HepG2 (cell line): Measurements from ENCODE around the gene ENO4. TPM values are rescaled to one million over a fixed set of nuclear protein-coding genes. Genes with fewer than 3 reads are reported as not detected.

ENCODE experiments used
- ATAC-seq: fragments of 200-7000 bp; cut with Tn5 transposase; 3 replicates; pipeline ENCODE4 v1.9.1; 2020; ENCODE audit warnings: mild to moderate bottlenecking, moderate library complexity
- BruUV-seq: library from RNA; stranded (reverse); fragments of 400-500 nt; replicated peaks from 2 replicates; lab custom pipeline; 2021; lab: Mats Ljungman, UMichigan
- CTCF ChIA-PET: fragments of 300-600 bp; formaldehyde crosslinking; extraction: SDS; loops from one replicate; lab custom pipeline; 2021; ENCODE audit warnings: low total read pairs, inconsistent platforms, low intra/inter-chr PET ratio; lab: Yijun Ruan, JAX
- POLR2A ChIA-PET: fragments of 350-600 bp; sonication (Branson Sonifier 250); formaldehyde crosslinking; loops from one replicate; lab custom pipeline; 2020; ENCODE audit warnings: antibody characterized with exemption, inconsistent platforms; lab: Yijun Ruan, JAX
- DNase-seq: peaks from one replicate; pipeline ENCODE4 v3.0.0-alpha.2; 2015; ENCODE audit warnings: low spot score
- FAIRE-seq: peaks from 3 replicates; lab custom pipeline; 2011; peaks lifted over from hg19 to GRCh38; lab: Jason Lieb, UNC
- H2AFZ ChIP-seq: one replicate; pipeline ENCODE4 v1.6.1; 2011; ENCODE audit warnings: low read length, inconsistent platforms
- H3K27ac ChIP-seq: fragments of 300-600 bp; 3 replicates; pipeline ENCODE4 v1.8.0; 2011; ENCODE audit warnings: mixed run types, mild to moderate bottlenecking, mixed read lengths, low read length, inconsistent platforms; ENCODE audit not compliant: insufficient read depth; ENCODE audit errors: extremely low read length
- H3K27me3 ChIP-seq, 2 experiments: fragments of 200-600 bp in 1 of 2; 2 replicates in 1 of 2; 3 replicates in 1 of 2; pipeline versions ENCODE4 v1.6.0 to v1.8.0; 2011; ENCODE audit warnings: low read length in 2 of 2, mild to moderate bottlenecking in 2 of 2, moderate library complexity in 2 of 2, inconsistent platforms in 1 of 2; ENCODE audit not compliant: insufficient read depth in 2 of 2, control insufficient read depth in 1 of 2
- H3K36me3 ChIP-seq, 2 experiments: fragments of 200-600 bp in 1 of 2; replicated peaks in 1 of 2; 2 replicates in 1 of 2; 3 replicates in 1 of 2; pipeline versions ENCODE4 v1.5.1 to v1.8.0; 2011; ENCODE audit warnings: low read length in 2 of 2, inconsistent platforms in 1 of 2; ENCODE audit not compliant: insufficient read depth in 2 of 2, control insufficient read depth in 1 of 2
- H3K4me1 ChIP-seq: 2 replicates; pipeline ENCODE4 v1.5.1; 2012; ENCODE audit warnings: low read length, inconsistent platforms; ENCODE audit not compliant: insufficient read depth
- H3K4me2 ChIP-seq: 2 replicates; pipeline ENCODE4 v1.6.0; 2011; ENCODE audit warnings: low read depth, low read length, inconsistent platforms
- H3K4me3 ChIP-seq, 3 experiments: fragments of 200-600 bp in 1 of 3; sonication (generic), shearing (Covaris generic) in 1 of 3; replicated peaks in 1 of 3; 2 replicates each; pipeline ENCODE4 v1.5.1; 2011 to 2016; ENCODE audit warnings: low read length in 3 of 3, inconsistent platforms in 2 of 3, low read depth in 2 of 3, mild to moderate bottlenecking in 2 of 3, control low read depth in 1 of 3, mixed read lengths in 1 of 3; ENCODE audit not compliant: insufficient read depth in 1 of 3
- H3K79me2 ChIP-seq: one replicate; pipeline ENCODE4 v1.6.1; 2011; ENCODE audit warnings: low read length, inconsistent platforms; ENCODE audit not compliant: insufficient read depth
- H3K9ac ChIP-seq: 2 replicates; pipeline ENCODE4 v1.6.0; 2011; ENCODE audit warnings: mild to moderate bottlenecking, low read depth, low read length, inconsistent platforms; ENCODE audit not compliant: insufficient read depth
- H3K9me3 ChIP-seq: 2 replicates; pipeline ENCODE4 v1.5.1; 2012; ENCODE audit warnings: mild to moderate bottlenecking, low read length
- H4K20me1 ChIP-seq: 2 replicates; pipeline ENCODE4 v1.6.0; 2011; ENCODE audit warnings: inconsistent platforms, mild to moderate bottlenecking, low read length, moderate library complexity; ENCODE audit not compliant: insufficient read depth
- FOXO1 ChIP-seq: sonication (generic); formaldehyde crosslinking; IDR thresholded peaks from 2 replicates; pipeline ENCODE4 v1.4.0; 2020; ENCODE audit warnings: missing genetic modification reagents
- PITX1 ChIP-seq: sonication (generic); formaldehyde crosslinking; IDR thresholded peaks from 2 replicates; pipeline ENCODE4 v1.5.1; 2020; ENCODE audit warnings: mild to moderate bottlenecking, missing genetic modification reagents
- RFX5 ChIP-seq: IDR thresholded peaks from 2 replicates; pipeline ENCODE4 v1.6.1; 2011; ENCODE audit warnings: low read depth, low read length, improper control_type of control experiment
- ZMYM2 ChIP-seq: sonication (generic); formaldehyde crosslinking; IDR thresholded peaks from 2 replicates; pipeline ENCODE4 v1.8.0; 2022; ENCODE audit warnings: mild to moderate bottlenecking, missing genetic modification reagents
- ZNF101 ChIP-seq: sonication (generic); formaldehyde crosslinking; IDR thresholded peaks from 2 replicates; pipeline ENCODE4 v1.4.0; 2020; ENCODE audit warnings: mild to moderate bottlenecking, low read depth, missing genetic modification reagents, borderline replicate concordance
- ZNF292 ChIP-seq: sonication (generic); formaldehyde crosslinking; IDR thresholded peaks from 2 replicates; pipeline ENCODE4 v1.8.1; 2022; ENCODE audit warnings: mild to moderate bottlenecking, low read depth, missing genetic modification reagents, borderline replicate concordance
- ZNF563 ChIP-seq: sonication (generic); formaldehyde crosslinking; IDR thresholded peaks from 2 replicates; pipeline ENCODE4 v1.8.0; 2022; ENCODE audit warnings: mild to moderate bottlenecking, moderate library complexity, missing genetic modification reagents
- ZNF776 ChIP-seq: sonication (generic); formaldehyde crosslinking; IDR thresholded peaks from 2 replicates; pipeline ENCODE4 v1.4.0; 2020; ENCODE audit warnings: mild to moderate bottlenecking, missing genetic modification reagents
- ZSCAN25 ChIP-seq: sonication (generic); formaldehyde crosslinking; IDR thresholded peaks from 2 replicates; pipeline ENCODE4 v1.8.0; 2022; ENCODE audit warnings: mild to moderate bottlenecking, missing genetic modification reagents
- ZSCAN31 ChIP-seq: sonication (generic); formaldehyde crosslinking; IDR thresholded peaks from 2 replicates; pipeline ENCODE4 v1.5.0; 2020; ENCODE audit warnings: low read depth, mild to moderate bottlenecking, missing genetic modification reagents
- WGBS: methylation state at CpG from one replicate; pipeline ENCODE4 v1.1.6; 2017; ENCODE audit warnings: low lambda C conversion rate; 5-methylcytosine and 5-hydroxymethylcytosine counted together
- in situ Hi-C: cut with HindIII; loops from 2 replicates; pipeline ENCODE4 v1.10.0; 2017; ENCODE audit warnings: low pct_unique_long_range_greater_than_20kb; ENCODE audit not compliant: extremely low pct_ligation_motif_present
- intact Hi-C: fragments of 100-400 bp; cut with micrococcal nuclease; formaldehyde crosslinking; loops from one replicate; pipeline ENCODE4 v1.10.0; 2022; ENCODE audit not compliant: unreplicated experiment
- polyA plus RNA-seq, 8 experiments: library from polyadenylated mRNA; depleted of rRNA in 3 of 8; stranded (reverse) in 7 of 8; unstranded in 1 of 8; fragments of >200 nt; fragmentation: Illumina TruSeq in 4 of 8; extraction: Trizol in 4 of 8; gene quantifications; 2 replicates each; pipeline versions ENCODE4 v1.2.1 to v1.2.3, GENCODE V29; 2011 to 2016; ENCODE audit warnings: low read depth in 4 of 8, missing spikeins in 1 of 8, mixed read lengths in 1 of 8; ENCODE audit not compliant: insufficient read depth in 1 of 8
- total RNA-seq, 5 experiments: library from RNA; depleted of rRNA; stranded (reverse); fragments of >200 nt; fragmentation: Illumina TruSeq; extraction: Trizol; gene quantifications; 2 replicates each; pipeline ENCODE4 v1.2.3, GENCODE V29; 2016; ENCODE audit warnings: low read depth in 1 of 5
- TF ChIP-seq, protein P1 (sequence below): sonication (generic); formaldehyde crosslinking; IDR thresholded peaks from 2 replicates; pipeline ENCODE4 v1.4.0; 2020; ENCODE audit warnings: missing genetic modification reagents, borderline replicate concordance
- TF ChIP-seq, protein P2 (sequence below): sonication (generic); formaldehyde crosslinking; IDR thresholded peaks from 2 replicates; pipeline ENCODE4 v1.4.0; 2020; ENCODE audit warnings: mild to moderate bottlenecking, missing genetic modification reagents
- TF ChIP-seq, protein P3 (sequence below): sonication (generic); formaldehyde crosslinking; IDR thresholded peaks from 2 replicates; pipeline ENCODE4 v1.4.0; 2020; ENCODE audit warnings: missing genetic modification reagents

The ENO4 gene
- total and polyA plus RNA-seq, 2 of the 13 experiments (the other 11 are each of a cell fraction or from before 2014, with no cell fraction given): not detected

DNA sequence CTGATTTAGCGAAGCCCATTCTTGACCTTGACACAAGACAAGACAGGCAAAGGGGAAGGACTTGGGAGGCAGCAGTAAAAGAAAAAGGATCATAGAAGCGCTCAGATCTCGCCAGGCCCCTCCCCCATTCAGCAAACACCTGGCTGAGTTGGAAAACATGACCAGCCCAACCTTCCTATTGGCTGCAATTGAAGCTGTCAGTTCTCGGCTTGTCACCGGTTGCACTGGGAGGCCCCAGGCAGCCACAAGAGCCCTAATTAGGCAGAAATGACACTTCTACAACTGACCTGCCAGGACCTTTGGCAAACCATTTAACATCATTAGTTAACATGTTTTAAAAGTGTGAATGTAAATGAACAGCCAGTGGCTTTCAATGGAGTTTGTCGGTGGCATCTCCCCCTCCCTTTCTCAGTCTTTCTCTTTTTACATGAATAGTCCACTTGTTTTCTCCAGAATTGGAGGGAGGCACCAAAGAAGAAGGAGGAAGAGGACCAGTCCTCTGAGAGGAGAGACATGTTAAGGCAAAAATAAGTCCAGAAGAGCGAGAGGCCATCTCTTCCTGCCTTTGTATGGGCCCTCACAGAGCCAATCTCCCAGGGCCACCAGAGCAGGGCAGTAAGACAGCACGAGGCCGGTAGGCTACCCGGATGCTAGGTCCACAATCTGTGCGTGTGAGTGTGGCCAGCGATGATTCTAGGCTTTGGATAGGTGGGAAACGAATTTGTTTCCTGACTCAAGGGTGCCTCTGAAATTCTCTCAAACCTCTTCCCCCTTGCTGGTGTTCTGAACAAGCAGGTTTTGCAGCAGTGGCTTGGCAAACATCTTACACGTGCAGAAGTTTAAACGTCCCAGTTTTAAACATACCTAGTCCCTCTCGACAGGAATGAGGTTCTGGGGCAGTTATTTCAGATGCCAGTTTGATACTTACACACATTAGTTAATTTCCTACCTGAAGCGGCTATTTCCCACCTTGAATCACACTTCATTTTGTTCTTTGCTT lies 15.0 kb upstream of the ENO4 start:
- DNase-seq (no peak), FAIRE-seq (no peak), ATAC-seq (no peak)
- Histone ChIP-seq H4K20me1 (no peaks in the 10 kb centered on the region), H3K27ac (no peak overlapping the region), H3K27me3 (peaks cover 3 to 6% of the 10 kb centered on the region in 2 experiments; a peak in 3 of 5 replicates), H3K4me1 (peaks cover 14% of the 10 kb centered on the region)
- BruUV-seq: no TSS peak
- ChIA-PET CTCF (no interaction called here), POLR2A (no interaction called here)
- intact Hi-C loops (no loop called here), in situ Hi-C loops (no loop called here)
- TF ChIP-seq ZMYM2: no peak
- TF ChIP-seq, protein P1, sequence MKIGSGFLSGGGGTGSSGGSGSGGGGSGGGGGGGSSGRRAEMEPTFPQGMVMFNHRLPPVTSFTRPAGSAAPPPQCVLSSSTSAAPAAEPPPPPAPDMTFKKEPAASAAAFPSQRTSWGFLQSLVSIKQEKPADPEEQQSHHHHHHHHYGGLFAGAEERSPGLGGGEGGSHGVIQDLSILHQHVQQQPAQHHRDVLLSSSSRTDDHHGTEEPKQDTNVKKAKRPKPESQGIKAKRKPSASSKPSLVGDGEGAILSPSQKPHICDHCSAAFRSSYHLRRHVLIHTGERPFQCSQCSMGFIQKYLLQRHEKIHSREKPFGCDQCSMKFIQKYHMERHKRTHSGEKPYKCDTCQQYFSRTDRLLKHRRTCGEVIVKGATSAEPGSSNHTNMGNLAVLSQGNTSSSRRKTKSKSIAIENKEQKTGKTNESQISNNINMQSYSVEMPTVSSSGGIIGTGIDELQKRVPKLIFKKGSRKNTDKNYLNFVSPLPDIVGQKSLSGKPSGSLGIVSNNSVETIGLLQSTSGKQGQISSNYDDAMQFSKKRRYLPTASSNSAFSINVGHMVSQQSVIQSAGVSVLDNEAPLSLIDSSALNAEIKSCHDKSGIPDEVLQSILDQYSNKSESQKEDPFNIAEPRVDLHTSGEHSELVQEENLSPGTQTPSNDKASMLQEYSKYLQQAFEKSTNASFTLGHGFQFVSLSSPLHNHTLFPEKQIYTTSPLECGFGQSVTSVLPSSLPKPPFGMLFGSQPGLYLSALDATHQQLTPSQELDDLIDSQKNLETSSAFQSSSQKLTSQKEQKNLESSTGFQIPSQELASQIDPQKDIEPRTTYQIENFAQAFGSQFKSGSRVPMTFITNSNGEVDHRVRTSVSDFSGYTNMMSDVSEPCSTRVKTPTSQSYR (CRISPR knock-in tag): peak; percentile 36; the same call in 1 of the 2 replicates
- TF ChIP-seq, all 625 proteins: peak for 1
- Histone ChIP-seq H3K79me2 (no peaks in the 10 kb centered on the region), H2AFZ (no peak overlapping the region), H3K4me2 (no peak overlapping the region), H3K9me3 (no peaks in the 10 kb centered on the region), H3K36me3 (no peaks in the 10 kb centered on the region), H3K4me3 (no peak overlapping the region), H3K9ac (no peak overlapping the region)
- WGBS: 39% methylated on average over 17 of the region's 17 CpGs

DNA sequence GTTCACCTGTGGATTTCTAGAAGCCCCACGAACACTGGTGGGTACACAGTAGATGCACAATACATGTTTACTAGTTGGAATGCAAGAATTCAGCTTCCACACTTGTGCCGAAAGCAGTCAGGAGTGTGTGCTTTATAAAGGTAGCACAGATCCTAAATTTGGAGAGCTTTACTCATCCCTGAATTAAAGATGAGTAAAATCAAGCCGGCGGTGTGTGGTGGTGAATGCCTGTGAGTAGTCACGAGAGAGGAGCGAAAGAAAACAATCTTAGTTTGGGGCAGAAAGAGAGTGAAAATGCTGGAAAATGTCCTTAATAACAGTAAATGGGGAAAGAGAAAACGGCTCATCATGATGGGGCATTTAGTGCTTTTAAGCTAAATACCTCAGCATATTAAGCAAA lies 13.6 kb upstream of the ENO4 start:
- Histone ChIP-seq H3K9me3 (no peaks in the 10 kb centered on the region), H3K4me2 (no peak overlapping the region), H3K9ac (no peak overlapping the region), H4K20me1 (no peaks in the 10 kb centered on the region), H3K27ac (no peak overlapping the region), H2AFZ (no peak overlapping the region), H3K36me3 (no peaks in the 10 kb centered on the region), H3K27me3 (peaks cover 1 to 6% of the 10 kb centered on the region in 2 experiments; a peak in 2 of 5 replicates), H3K79me2 (no peaks in the 10 kb centered on the region), H3K4me1 (peaks cover 18% of the 10 kb centered on the region), H3K4me3 (no peak overlapping the region)
- in situ Hi-C loops: no loop called here
- DNase-seq: no peak
- ChIA-PET POLR2A (no interaction called here), CTCF (no interaction called here)
- intact Hi-C loops: loop anchor here (2.0 kb wide), 1 partner anchor 339 kb away; no protein-coding TSS in a partner anchor
- 69% methylated on average over 7 of the region's 7 CpGs for WGBS
- no peak for ATAC-seq
- FAIRE-seq: no peak
- no TSS peak for BruUV-seq
- no peak for TF ChIP-seq ZNF776
- TF ChIP-seq, protein P2, sequence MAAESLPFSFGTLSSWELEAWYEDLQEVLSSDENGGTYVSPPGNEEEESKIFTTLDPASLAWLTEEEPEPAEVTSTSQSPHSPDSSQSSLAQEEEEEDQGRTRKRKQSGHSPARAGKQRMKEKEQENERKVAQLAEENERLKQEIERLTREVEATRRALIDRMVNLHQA: no peak
- TF ChIP-seq PITX1 (CRISPR knock-in tag): no peak
- no peak for TF ChIP-seq ZNF292 (CRISPR knock-in tag)
- no peak for TF ChIP-seq ZNF101
- no peak for TF ChIP-seq ZSCAN31 (CRISPR knock-in tag)
- TF ChIP-seq FOXO1 (CRISPR knock-in tag): no peak
- no peak for TF ChIP-seq RFX5
- TF ChIP-seq, protein P3, sequence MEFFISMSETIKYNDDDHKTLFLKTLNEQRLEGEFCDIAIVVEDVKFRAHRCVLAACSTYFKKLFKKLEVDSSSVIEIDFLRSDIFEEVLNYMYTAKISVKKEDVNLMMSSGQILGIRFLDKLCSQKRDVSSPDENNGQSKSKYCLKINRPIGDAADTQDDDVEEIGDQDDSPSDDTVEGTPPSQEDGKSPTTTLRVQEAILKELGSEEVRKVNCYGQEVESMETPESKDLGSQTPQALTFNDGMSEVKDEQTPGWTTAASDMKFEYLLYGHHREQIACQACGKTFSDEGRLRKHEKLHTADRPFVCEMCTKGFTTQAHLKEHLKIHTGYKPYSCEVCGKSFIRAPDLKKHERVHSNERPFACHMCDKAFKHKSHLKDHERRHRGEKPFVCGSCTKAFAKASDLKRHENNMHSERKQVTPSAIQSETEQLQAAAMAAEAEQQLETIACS: no peak
- TF ChIP-seq ZSCAN25: no peak
- TF ChIP-seq ZNF563 (CRISPR knock-in tag): no peak
